Measurements from ENCODE around the gene ALK.

The ALK gene

GRCh38 chr2:29207352-29208148 lies 713.8 kb downstream of the ALK start:
- DNase-seq: no peak

- no peak for DNase-seq
These were observed 714.4 kb downstream of the ALK start for GRCh38 chr2:29206941-29207340.

- no peak for DNase-seq
These were observed 718.4 kb downstream of the ALK start for GRCh38 chr2:29202819-29203495.

DNA sequence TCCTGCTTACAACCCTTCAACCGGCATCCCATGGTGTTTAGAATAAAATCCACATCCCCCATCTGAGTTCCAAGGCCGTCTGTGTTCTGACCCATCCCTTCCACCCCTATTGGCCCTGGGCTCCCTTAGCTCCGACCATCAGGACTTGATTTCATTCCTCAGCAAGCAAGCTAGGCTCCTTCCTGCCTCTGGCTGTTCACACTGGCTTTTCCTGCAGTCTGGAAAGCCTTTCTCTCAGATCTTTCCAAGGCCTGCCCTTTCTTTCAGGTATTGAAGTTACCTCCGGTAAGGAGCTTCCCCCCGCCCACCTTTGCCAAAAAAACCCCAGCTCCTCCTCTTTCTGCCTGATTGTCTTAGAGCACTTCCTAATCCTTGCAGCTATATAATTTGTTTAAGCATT lies 719.4 kb downstream of the ALK start:
- no peak for DNase-seq

DNA sequence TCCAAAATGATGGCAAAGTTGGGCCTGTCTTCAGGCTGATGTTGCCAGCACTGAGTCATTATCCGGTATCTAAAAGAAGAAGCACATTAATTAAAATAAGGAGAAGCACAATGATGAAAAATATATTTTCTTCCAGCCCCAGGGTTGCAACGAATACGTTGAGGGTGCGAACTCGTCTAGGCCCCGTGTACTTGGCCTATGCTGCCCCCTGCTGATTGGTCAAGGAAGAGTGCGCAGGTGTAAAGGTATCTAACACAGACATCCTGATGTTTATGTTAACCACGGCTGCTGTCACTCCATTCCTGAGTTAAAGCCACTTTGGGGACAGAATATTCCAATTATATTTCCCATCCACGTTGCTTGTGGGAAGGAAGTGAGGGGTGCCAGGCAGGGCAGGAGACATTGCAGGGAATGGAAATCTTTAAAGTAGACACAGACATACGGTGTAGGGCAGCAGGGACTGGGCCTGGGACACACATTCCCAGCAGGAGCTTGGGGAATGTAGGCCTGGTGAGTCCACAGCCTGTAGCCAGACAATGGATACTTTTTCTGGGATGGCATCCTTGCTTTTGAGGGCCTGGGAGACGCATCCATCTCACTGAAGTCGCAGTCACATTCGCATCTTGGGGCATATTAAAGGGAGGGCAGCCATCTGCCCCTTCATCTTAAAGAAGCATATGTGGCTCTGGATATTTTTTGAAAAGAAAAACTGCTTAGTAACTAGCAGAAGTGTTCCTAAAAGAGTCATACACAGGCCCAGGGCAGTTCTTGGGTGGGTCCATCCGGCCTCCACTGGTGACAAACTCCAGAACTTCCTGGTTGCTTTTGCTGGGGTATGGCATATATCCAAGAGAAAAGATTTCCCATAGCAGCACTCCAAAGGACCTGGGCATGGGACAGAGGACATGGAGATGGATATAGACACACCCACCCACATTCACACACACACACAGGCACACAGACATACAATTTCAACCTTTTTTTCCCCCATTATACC lies 724.3 kb downstream of the ALK start:
- DNase-seq: peak; percentile 62

DNA sequence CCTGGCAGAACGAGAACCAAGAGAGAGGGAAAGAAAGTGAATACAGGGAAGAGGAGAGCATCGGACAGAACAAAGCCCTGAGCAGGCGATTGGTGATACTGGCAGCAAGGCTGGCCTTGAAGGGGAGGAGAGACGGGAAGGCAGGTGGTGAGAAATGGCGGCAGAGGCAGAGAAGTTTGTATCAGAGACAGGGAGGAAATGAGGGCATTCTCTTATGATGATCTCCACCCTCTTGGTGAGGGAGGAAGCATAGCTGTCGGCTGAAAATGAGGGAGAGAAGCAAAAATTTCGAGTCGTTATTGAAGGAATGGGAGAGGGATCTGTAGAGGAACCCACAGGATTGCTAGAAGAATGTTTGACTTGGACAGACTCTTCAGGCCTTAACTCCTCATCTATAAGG lies 725.6 kb downstream of the ALK start:
- DNase-seq: no peak

- no peak for DNase-seq
These were observed 727.7 kb downstream of the ALK start for GRCh38 chr2:29193681-29194080.

GRCh38 chr2:29193111-29193510 lies 728.3 kb downstream of the ALK start:
- no peak for DNase-seq

- DNase-seq: no peak
These were observed 728.9 kb downstream of the ALK start for GRCh38 chr2:29192526-29192925.

GRCh38 chr2:29191817-29192216 lies 729.6 kb downstream of the ALK start:
- no peak for DNase-seq

GRCh38 chr2:29189052-29189451 lies 732.3 kb downstream of the ALK start:
- peak; percentile 36 for DNase-seq

- DNase-seq: no peak
These were observed 733.5 kb downstream of the ALK start for GRCh38 chr2:29187926-29188325.

DNA sequence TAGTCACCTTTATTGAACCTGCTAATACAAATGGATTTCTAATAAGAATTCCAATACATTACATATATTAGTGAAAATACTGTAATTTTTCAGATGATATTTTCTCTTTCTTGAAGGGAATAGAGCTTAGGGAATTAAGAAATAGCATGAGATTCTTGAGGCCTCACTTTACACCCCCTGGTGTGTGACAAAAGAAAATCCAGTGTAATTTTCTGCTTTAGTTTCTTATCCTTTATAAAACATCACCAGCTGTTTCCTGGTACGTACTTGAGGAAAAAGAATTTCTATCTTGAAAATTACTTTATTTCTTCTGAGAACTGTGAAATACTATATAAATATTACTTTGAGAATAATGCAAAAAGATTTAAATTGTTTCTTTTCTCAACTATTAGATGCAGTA lies 734.6 kb downstream of the ALK start:
- DNase-seq: no peak

DNA sequence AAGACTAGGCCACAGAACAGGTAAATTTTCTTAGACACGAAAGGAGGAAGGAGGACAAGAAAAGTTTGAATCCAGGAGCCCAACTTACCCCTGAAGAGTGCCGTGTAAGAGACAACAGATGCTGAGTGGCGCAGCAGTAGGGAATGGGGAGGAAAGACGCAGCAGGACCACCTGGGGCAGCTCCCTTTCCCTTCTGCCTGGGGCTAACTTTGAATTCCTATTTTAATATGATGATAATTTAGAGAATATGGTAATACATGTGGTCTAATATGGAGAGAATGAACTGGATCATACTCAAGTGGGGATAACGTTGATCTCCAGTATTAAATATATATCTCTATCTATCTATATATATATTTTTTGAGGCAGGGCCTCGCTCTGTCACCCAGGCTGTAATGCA lies 736.9 kb downstream of the ALK start:
- DNase-seq: no peak

DNA sequence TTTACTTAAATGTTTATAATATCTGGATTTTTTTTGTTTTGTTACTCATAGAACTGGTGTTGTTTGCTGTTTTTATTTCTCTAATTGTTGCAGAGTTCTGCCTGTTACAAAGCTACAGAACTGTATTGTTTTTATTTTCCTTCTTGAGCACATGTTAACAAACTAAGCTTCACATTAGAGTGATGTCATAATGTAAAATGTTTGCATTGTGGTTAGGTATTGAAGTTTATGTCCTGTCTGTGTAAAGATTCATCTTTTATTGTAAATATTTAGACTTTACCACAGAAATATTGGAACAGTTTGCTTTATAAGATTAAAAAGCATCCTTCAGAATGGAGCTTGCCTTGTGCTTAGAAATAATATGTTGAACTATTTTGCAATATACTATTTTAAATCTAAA lies 738.5 kb downstream of the ALK start:
- DNase-seq: no peak

DNA sequence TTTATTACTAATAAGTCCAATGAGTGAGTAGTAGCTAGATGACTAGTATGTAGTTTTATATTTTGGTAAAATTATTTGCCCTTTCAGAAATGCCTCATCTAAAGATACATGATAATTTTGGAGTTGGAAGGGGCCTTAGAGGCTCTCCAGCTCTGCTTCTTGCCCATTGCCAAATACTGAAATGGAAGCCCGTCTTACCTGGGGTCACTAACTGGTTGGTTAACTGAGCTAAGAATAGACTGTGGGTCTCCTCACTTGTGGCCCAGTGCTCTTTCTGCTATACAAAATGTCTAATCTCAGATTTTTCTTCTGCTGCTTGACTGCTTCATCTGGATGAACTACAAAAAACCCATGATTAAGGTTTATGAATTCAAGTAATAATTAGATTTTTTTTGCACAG lies 739.1 kb downstream of the ALK start:
- DNase-seq: no peak

DNA sequence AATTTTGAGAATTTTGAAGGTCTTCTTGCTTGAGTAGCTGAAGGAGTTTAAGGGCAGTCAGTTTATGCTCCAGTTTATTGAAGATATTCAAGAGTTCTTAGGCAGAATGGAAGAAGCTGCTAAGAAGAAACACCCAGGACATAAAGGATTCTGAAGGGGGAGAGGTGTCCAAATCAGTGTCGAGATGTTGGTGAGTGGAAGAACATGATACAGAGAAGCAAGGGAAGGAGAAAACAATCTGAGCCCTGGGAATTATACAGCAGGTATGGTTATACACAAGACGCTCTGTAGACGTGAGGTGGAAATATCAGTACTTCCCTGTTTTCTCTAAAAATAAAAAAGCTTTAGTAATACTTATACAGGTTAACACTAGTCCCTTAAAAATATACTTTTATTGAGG lies 746.0 kb downstream of the ALK start:
- no peak for DNase-seq

DNA sequence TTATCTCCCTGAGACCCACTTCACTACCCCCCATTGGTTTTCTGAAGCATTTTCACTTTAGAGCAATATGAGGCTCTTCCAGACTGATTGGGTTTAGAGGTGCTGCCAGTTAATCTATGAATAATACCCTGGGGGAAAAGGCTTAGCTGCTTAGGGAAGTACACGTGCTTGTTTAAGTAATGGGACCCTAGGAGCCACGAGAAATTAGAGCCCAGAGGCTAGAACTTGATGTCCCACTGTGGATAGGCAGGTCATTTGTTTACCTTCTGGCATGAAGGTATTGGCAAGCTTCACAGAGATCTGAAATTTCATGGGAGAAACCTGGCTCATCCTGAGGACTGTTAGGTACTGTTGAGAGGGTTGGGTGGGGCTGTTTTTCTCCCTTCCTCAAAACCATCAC lies 746.4 kb downstream of the ALK start:
- no peak for DNase-seq

GRCh38 chr2:29166242-29167039 lies 754.9 kb downstream of the ALK start:
- no peak for DNase-seq

DNA sequence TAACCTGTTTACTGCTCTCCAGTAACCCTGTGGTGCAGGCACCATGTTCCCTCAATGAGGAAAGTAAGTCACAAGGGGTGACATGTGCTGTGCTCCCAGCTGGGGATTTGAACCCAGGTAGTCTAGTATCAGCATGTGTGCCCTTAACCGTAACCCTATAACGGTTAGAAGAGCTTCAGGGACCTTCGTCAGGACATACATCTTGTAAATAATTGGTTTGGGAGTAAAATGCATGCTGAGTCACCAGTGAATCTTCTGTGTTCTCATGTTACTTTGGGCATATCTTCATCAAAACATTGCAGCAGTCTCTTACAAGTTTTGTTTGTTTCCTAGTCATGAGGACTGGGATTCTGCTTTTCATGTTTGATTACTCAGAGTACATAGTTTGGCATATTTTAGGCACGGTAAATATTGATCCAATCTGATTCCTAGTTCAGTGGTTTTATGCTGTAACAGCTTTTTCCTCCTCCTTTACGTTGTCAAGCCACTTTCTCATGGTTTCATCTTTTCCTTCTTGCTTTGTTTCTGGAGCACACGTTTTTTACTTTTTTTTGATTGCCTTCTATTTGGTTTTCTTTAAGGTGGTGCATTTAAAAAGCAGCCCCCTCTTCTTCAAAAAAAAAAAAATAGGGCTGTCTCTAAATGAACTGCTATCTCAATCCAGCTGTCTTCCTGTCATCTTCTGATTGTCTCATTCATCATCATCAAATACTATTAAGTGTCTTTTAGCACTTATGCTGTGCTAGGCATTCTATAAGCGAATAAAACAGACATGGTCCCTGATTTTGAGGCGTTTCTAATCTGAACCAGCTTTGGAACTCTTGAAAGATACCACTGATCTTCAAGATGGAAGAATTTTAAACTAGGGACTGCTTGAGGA lies 755.8 kb downstream of the ALK start:
- no peak for DNase-seq

- DNase-seq: no peak
These were observed 757.1 kb downstream of the ALK start for GRCh38 chr2:29164091-29164846.
